CD8-positive, alpha-beta memory T cell (primary cell): Measurements from ENCODE around the gene SLC12A4. TPM values are rescaled to one million over a fixed set of nuclear protein-coding genes. Genes with fewer than 3 reads are reported as not detected.

Experiments used
- CTCF ChIA-PET: fragments of 350-600 bp; sonication (Branson Sonifier 250); formaldehyde crosslinking; loops from one replicate; lab custom pipeline; 2021; ENCODE audit warnings: antibody characterized with exemption; lab: Charles Lee
- POLR2A ChIA-PET: fragments of 350-600 bp; sonication (Branson Sonifier 250); formaldehyde crosslinking; loops from one replicate; lab custom pipeline; 2021; ENCODE audit warnings: antibody characterized with exemption; lab: Charles Lee
- DNase-seq, 5 donors: peaks; one replicate each; pipeline versions ENCODE4 v3.0.0 to v3.0.0-alpha.2; 2020 to 2022; ENCODE audit warnings: mixed read lengths in 1 of 5
- H3K27ac ChIP-seq: one replicate; pipeline ENCODE4 v1.7.0; 2013; ENCODE audit warnings: low read depth, mild to moderate bottlenecking, low read length, moderate library complexity
- H3K27me3 ChIP-seq: 2 replicates; pipeline ENCODE4 v1.7.0; 2013; ENCODE audit warnings: low read length, mild to moderate bottlenecking; ENCODE audit not compliant: insufficient read depth, poor library complexity, severe bottlenecking
- H3K36me3 ChIP-seq: 2 replicates; pipeline ENCODE4 v1.7.0; 2013; ENCODE audit warnings: mild to moderate bottlenecking, low read length, moderate library complexity; ENCODE audit not compliant: insufficient read depth
- H3K4me1 ChIP-seq: 2 replicates; pipeline ENCODE4 v1.7.0; 2013; ENCODE audit warnings: mild to moderate bottlenecking, low read length, moderate library complexity; ENCODE audit not compliant: insufficient read depth
- H3K4me3 ChIP-seq: 2 replicates; pipeline ENCODE4 v1.7.0; 2013; ENCODE audit warnings: mild to moderate bottlenecking, low read length
- H3K9me3 ChIP-seq: 2 replicates; pipeline ENCODE4 v1.7.0; 2013; ENCODE audit warnings: mild to moderate bottlenecking, low read length
- H3K27ac Mint-ChIP-seq, 8 donors: one replicate each; pipeline ENCODE4 v1.8.0; 2020 to 2021; ENCODE audit warnings: mixed read lengths in 8 of 8, mild to moderate bottlenecking in 6 of 8, inconsistent platforms in 3 of 8, moderate library complexity in 3 of 8
- H3K27me3 Mint-ChIP-seq, 2 donors: one replicate each; pipeline ENCODE4 v1.8.0; 2020 to 2021; ENCODE audit warnings: mixed read lengths in 2 of 2, mild to moderate bottlenecking in 1 of 2, moderate library complexity in 1 of 2
- H3K36me3 Mint-ChIP-seq, 3 donors: one replicate each; pipeline ENCODE4 v1.8.0; 2020 to 2021; ENCODE audit warnings: mixed read lengths in 3 of 3, inconsistent platforms in 1 of 3, mild to moderate bottlenecking in 1 of 3
- H3K4me1 Mint-ChIP-seq, 3 donors: one replicate each; pipeline ENCODE4 v1.8.0; 2020 to 2021; ENCODE audit warnings: mixed read lengths in 3 of 3, inconsistent platforms in 1 of 3, mild to moderate bottlenecking in 1 of 3
- H3K4me3 Mint-ChIP-seq, 7 donors: one replicate each; pipeline ENCODE4 v1.8.0; 2020 to 2021; ENCODE audit warnings: mixed read lengths in 7 of 7, mild to moderate bottlenecking in 6 of 7, moderate library complexity in 4 of 7, inconsistent platforms in 2 of 7
- H3K9me3 Mint-ChIP-seq, 5 donors: one replicate each; pipeline ENCODE4 v1.8.0; 2020 to 2022; ENCODE audit warnings: mixed read lengths in 5 of 5, mild to moderate bottlenecking in 3 of 5, moderate library complexity in 2 of 5, inconsistent platforms in 1 of 5
- polyA plus RNA-seq: library from polyadenylated mRNA; unstranded; fragments of 300-500 nt; fragmentation: Illumina TruSeq; gene quantifications from one replicate; pipeline ENCODE4 v1.2.3, GENCODE V29; 2021
- total RNA-seq, 2 experiments: library from RNA; stranded (reverse); gene quantifications; one replicate each; pipeline ENCODE4 v1.2.3, GENCODE V29; 2021

Gene SLC12A4
- total and polyA plus RNA-seq, 3 experiments from 2014 or later: 5.1 to 34.1 (median 30.6) TPM

DNA sequence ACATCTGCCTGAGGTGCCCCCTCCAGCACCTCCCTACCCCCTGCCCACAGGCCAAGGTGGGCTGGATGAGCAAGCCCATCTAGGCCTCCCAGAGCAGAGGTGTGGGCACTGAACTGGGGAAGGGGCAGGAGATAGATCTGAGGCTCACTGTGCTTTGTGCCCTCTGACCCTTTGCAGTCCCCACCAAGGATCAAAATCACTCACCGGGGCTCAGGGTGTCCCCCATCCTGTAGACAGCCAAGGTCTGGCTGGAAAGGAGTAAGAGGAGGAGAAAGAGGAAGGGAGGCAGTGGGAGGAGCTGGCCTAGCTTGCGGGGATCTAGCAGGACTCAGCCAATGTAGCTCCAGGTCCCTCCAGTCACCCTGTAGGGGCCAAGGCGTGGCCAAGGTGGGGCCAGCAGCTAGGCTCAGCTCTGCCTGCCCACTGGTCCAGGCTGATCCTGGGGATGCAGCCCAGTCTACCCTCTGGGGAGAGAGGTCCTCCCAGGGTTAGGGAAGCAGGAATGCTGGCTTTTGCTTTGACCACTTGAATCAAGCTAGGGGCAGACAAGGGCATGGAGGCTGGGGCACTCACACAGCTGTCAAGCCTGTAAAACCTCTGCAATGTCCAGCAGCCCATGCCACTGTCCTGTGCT, 1.8 kb downstream of the SLC12A4 start:
- Histone ChIP-seq H3K27me3 (no peaks in the 10 kb centered on the region), H3K36me3 (peaks cover 6% of the 10 kb centered on the region), H3K4me3 (peak overlapping the region; percentile 81), H3K27ac (no peak overlapping the region), H3K4me1 (peaks cover 17% of the 10 kb centered on the region), H3K9me3 (no peaks in the 10 kb centered on the region)
- no peaks in the 10 kb centered on the region for H3K9me3 Mint-ChIP-seq
- no peaks in the 10 kb centered on the region for H3K27me3 Mint-ChIP-seq
- CTCF ChIA-PET: interaction anchor here (1.0 to 1.4 kb wide), 2 partner anchors 25 to 84 kb away, joined by 4 to 5 read pairs; no protein-coding TSS in a partner anchor
- peaks cover 0 to 16% (median 0%) of the 10 kb centered on the region in 3 donors for H3K36me3 Mint-ChIP-seq
- POLR2A ChIA-PET: interaction anchor here (1.0 kb wide), 1 partner anchor 31 kb away, joined by 4 read pairs; no protein-coding TSS in a partner anchor
- H3K4me3 Mint-ChIP-seq: peak overlapping the region; percentile 83 to 97 (median 96)
- peaks cover 22 to 32% (median 30%) of the 10 kb centered on the region in 3 donors for H3K4me1 Mint-ChIP-seq
- H3K27ac Mint-ChIP-seq: peak overlapping the region in 5 of 8 donors; percentile 74 to 95 (median 91)
- no peak for DNase-seq

DNA sequence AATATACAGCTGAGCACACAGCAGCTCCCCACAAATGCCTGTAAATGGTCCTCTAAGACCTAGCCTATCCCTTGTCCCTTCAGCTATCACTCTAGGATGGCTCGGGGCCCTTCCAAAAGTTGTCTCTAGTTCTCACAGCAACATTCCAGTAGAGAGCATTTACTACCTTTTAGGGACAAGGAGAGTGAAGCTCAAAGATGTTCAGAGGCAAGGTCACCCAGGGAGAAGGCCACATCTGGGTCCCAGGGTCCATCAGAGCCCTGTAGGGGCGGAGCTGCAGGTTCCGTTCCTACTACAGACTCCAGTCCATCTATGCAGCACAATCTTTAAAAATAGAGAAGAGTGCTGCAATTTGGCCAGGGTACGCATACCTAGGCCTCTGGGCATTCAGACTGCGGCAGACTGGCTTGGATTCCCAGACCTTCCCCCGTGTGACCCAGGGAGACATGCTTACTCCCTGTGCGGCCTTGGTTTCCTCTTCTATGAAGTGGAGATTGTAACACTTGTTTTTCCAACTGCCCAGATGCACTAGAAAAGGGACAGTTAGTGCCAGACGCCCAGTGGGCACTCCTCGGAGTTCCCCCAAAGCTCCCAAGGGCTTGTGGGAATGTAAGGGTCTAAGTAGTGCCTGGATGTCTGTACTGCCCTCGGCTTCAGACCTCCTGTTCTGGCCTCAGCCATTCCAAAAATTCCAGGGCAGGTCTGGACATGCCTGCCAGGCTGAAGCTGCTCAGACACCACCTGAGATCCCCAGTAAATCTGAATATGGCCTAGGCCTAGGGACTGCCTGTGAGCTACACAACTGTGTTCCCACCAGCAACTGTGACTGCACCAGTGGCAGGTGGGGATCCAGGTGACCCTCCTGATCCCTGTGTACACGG, 2.5 kb downstream of the SLC12A4 start:
- Histone ChIP-seq H3K27me3 (no peaks in the 10 kb centered on the region), H3K9me3 (no peaks in the 10 kb centered on the region), H3K27ac (no peak overlapping the region), H3K4me1 (peaks cover 17% of the 10 kb centered on the region), H3K36me3 (peaks cover 10% of the 10 kb centered on the region), H3K4me3 (no peak overlapping the region)
- ChIA-PET CTCF (interaction anchor here (1.4 kb wide), 1 partner anchor 83 kb away, joined by 4 read pairs; no protein-coding TSS in a partner anchor), POLR2A (interaction anchor here (1.0 kb wide), 1 partner anchor 30 kb away, joined by 4 read pairs; no protein-coding TSS in a partner anchor)
- Mint-ChIP-seq H3K36me3 (peaks cover 0 to 23% (median 2%) of the 10 kb centered on the region in 3 donors), H3K9me3 (no peaks in the 10 kb centered on the region), H3K27ac (peak overlapping the region in 3 of 8 donors; percentile 31 to 61 (median 52)), H3K27me3 (no peaks in the 10 kb centered on the region), H3K4me3 (peak overlapping the region in 1 of 7 donors; percentile 96), H3K4me1 (peaks cover 22 to 32% (median 30%) of the 10 kb centered on the region in 3 donors)
- DNase-seq: no peak

DNA sequence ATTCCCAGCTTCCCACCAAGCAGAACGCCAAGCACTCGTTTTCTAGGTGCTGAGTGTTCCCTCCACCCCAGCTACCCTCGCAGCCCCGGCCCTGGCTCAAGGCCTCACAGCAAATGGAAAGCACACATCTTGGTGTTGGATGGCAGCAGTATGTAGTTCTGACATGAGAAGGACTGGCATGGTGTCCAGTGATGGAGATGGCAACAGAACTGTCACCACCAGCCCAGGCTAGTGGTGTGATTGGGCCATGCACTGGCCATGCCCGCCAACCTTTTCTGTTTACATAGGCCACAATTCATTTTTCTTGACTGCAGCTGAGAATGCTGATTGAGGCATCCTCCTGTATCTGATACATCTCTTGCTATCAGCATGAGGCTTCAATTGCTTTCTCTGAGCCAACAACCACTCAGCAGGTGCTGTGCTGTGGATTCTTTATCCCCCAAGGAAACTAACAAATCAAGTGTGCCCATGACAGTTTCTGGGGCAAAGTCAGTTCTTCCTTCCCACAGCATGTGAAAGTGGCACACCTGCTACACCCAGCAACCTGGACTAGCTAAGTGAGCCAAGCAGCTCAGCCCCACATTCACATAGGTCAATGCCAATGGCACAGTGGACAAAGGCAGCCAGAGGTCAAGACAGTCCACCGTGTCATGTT, 3.8 kb downstream of the SLC12A4 start:
- Histone ChIP-seq H3K4me3 (no peak overlapping the region), H3K27me3 (no peaks in the 10 kb centered on the region), H3K27ac (no peak overlapping the region), H3K4me1 (peaks cover 17% of the 10 kb centered on the region), H3K36me3 (peaks cover 11% of the 10 kb centered on the region), H3K9me3 (no peaks in the 10 kb centered on the region)
- H3K36me3 Mint-ChIP-seq: peaks cover 0 to 32% (median 4%) of the 10 kb centered on the region in 3 donors
- H3K4me3 Mint-ChIP-seq: peak overlapping the region in 1 of 7 donors; percentile 27
- peaks cover 20 to 30% (median 29%) of the 10 kb centered on the region in 3 donors for H3K4me1 Mint-ChIP-seq
- no peak for DNase-seq
- no peaks in the 10 kb centered on the region for H3K9me3 Mint-ChIP-seq
- ChIA-PET CTCF (no interaction called here), POLR2A (interaction anchor here (0.6 to 0.7 kb wide), 2 partner anchors 41 to 1331 kb away, joined by 3 to 4 read pairs; no protein-coding TSS in a partner anchor)
- peak overlapping the region in 3 of 8 donors; percentile 7 to 70 (median 66) for H3K27ac Mint-ChIP-seq
- H3K27me3 Mint-ChIP-seq: no peaks in the 10 kb centered on the region

DNA sequence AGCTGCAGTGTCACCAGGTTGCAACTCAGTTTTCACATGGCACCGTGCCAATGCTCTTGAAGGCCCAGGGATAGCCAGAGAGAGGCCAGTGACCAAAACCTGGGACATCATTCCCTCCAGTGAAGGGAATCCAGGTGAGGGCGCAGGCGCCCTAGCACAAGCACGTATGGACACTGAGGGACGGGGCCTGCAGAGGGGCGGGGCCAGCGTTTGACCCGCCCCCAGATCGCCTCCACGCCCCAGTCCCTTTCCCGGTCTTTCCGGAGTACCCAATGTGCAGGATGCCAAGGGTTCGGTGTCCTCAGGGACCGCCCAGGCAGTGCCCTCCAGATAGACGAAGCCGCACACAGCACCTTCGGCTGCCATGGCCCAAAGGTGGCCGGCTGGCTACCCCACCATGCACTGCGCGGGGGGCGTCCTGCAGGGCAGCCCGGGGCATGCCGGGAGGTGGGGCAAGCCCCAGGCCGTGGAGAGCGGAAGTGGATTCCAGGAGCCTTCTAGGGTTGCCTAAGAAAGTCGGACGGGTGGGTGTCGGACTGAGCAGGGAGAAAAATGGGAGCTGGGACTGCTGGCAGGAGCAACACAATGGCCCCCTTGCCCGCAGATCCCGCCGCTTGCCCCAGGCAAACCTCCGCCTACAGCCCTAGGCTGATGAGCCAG, 4.6 kb downstream of the SLC12A4 start:
- H3K9me3 Mint-ChIP-seq: no peaks in the 10 kb centered on the region
- DNase-seq: no peak
- no peaks in the 10 kb centered on the region for H3K27me3 Mint-ChIP-seq
- Histone ChIP-seq H3K27me3 (no peaks in the 10 kb centered on the region), H3K4me1 (peaks cover 17% of the 10 kb centered on the region), H3K27ac (no peak overlapping the region), H3K36me3 (peaks cover 11% of the 10 kb centered on the region), H3K4me3 (no peak overlapping the region), H3K9me3 (no peaks in the 10 kb centered on the region)
- H3K4me1 Mint-ChIP-seq: peaks cover 16 to 25% (median 23%) of the 10 kb centered on the region in 3 donors
- no peak overlapping the region for H3K4me3 Mint-ChIP-seq
- peaks cover 0 to 32% (median 4%) of the 10 kb centered on the region in 3 donors for H3K36me3 Mint-ChIP-seq
- ChIA-PET POLR2A (interaction anchor here (0.6 kb wide), 1 partner anchor 1331 kb away, joined by 4 read pairs; no protein-coding TSS in a partner anchor), CTCF (interaction anchor here (1.4 kb wide), 1 partner anchor 23 kb away, joined by 4 read pairs; no protein-coding TSS in a partner anchor)
- H3K27ac Mint-ChIP-seq: no peak overlapping the region

DNA sequence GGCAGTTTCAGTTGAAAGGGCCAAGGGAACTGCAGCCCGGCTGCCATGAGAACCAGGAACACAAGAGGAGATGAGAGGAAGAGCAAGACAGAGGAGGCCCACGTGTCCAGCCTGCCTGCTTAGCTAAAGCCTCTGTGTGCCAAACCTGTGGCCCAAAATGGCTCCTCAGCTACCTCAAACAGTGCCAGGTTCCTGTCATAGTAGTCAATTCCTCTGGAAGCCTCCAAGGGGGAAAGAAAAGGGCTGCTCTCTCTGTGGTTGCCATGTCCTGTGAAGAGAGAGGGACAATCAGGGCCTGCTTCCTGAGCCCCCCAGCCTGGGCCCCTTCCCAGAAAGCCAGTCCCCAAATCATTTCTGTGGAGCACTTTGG, 5.2 kb downstream of the SLC12A4 start:
- H3K27ac Mint-ChIP-seq: no peak overlapping the region
- no peaks in the 10 kb centered on the region for H3K27me3 ChIP-seq
- peaks cover 16 to 25% (median 23%) of the 10 kb centered on the region in 3 donors for H3K4me1 Mint-ChIP-seq
- H3K27ac ChIP-seq: no peak overlapping the region
- H3K4me3 ChIP-seq: no peak overlapping the region
- H3K4me1 ChIP-seq: peaks cover 17% of the 10 kb centered on the region
- H3K27me3 Mint-ChIP-seq: no peaks in the 10 kb centered on the region
- peaks cover 11% of the 10 kb centered on the region for H3K36me3 ChIP-seq
- no peaks in the 10 kb centered on the region for H3K9me3 ChIP-seq
- H3K9me3 Mint-ChIP-seq: no peaks in the 10 kb centered on the region
- peak overlapping the region in 1 of 7 donors; percentile 54 for H3K4me3 Mint-ChIP-seq
- DNase-seq: no peak
- ChIA-PET CTCF (interaction anchor here (1.0 to 1.4 kb wide), 2 partner anchors 23 to 147 kb away, joined by 4 read pairs; no protein-coding TSS in a partner anchor), POLR2A (no interaction called here)
- H3K36me3 Mint-ChIP-seq: peaks cover 0 to 35% (median 4%) of the 10 kb centered on the region in 3 donors

DNA sequence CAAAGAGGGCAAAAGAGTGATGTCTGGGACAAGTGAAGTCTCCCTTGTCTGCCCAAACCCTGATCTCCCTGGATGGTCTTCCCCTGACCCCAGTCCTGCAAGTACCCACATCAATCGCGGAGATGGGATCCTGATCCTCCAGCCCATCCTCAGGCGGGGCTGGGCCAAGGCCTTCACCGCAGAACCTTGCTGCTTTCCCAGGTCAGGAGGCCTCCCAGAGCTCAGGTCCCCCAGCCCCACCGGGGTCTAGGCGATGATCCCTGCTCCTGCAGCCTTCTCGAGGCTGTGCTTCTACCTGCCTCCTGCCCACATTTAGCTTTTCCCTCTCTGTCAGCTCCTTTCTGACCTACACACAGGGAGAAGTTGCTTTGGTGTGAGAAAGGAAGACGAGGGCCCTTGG, 6.3 kb downstream of the SLC12A4 start:
- Histone ChIP-seq H3K27me3 (no peaks in the 10 kb centered on the region), H3K9me3 (no peaks in the 10 kb centered on the region), H3K36me3 (peaks cover 11% of the 10 kb centered on the region), H3K4me1 (peaks cover 10% of the 10 kb centered on the region), H3K4me3 (no peak overlapping the region), H3K27ac (no peak overlapping the region)
- H3K27me3 Mint-ChIP-seq: no peaks in the 10 kb centered on the region
- H3K4me1 Mint-ChIP-seq: peaks cover 9 to 17% (median 15%) of the 10 kb centered on the region in 3 donors
- ChIA-PET POLR2A (no interaction called here), CTCF (interaction anchor here (0.9 to 1.4 kb wide), 3 partner anchors 22 to 441 kb away, joined by 3 to 4 read pairs (median 4); no protein-coding TSS in a partner anchor)
- no peaks in the 10 kb centered on the region for H3K9me3 Mint-ChIP-seq
- DNase-seq: no peak
- H3K27ac Mint-ChIP-seq: peak overlapping the region in 1 of 8 donors; percentile 60
- H3K36me3 Mint-ChIP-seq: peaks cover 0 to 35% (median 4%) of the 10 kb centered on the region in 3 donors
- H3K4me3 Mint-ChIP-seq: no peak overlapping the region

DNA sequence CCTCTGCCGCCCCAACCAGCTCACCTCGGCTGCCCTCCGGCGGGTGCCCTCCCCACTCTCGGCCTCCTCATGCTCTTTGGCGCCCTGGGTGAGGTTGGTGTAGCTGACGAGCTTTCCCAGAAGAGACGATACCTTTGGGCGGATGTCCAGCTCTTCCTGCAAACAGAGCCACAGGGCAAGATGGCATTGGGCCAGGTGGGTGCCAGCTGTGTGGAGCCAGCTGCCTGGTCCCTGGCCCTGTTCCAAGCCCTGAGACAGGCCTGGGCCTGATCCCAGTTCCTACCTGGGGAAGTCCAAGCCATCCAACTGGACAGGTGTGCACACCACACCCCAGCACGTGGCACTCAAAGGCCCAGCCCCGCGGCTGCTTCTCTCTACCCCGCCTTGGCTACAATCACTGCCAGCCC, 6.9 kb downstream of the SLC12A4 start:
- Mint-ChIP-seq H3K27me3 (no peaks in the 10 kb centered on the region), H3K4me1 (peaks cover 5 to 12% (median 10%) of the 10 kb centered on the region in 3 donors), H3K4me3 (no peak overlapping the region), H3K9me3 (no peaks in the 10 kb centered on the region), H3K27ac (peak overlapping the region in 1 of 8 donors; percentile 60), H3K36me3 (peaks cover 0 to 35% (median 4%) of the 10 kb centered on the region in 3 donors)
- H3K9me3 ChIP-seq: no peaks in the 10 kb centered on the region
- peaks cover 4% of the 10 kb centered on the region for H3K4me1 ChIP-seq
- H3K36me3 ChIP-seq: peaks cover 11% of the 10 kb centered on the region
- DNase-seq: no peak
- no peaks in the 10 kb centered on the region for H3K27me3 ChIP-seq
- no peak overlapping the region for H3K27ac ChIP-seq
- no peak overlapping the region for H3K4me3 ChIP-seq
- POLR2A ChIA-PET: no interaction called here
- CTCF ChIA-PET: interaction anchor here (0.6 to 2.3 kb wide), 3 partner anchors 145 to 440 kb away, joined by 3 to 8 read pairs (median 3); no protein-coding TSS in a partner anchor
